Esophagus muscularis mucosa (tissue), 4 donors: ENCODE measurements around the gene OXT. TPM values are rescaled to one million over a fixed set of nuclear protein-coding genes. Genes with fewer than 3 reads are reported as not detected.
"Not testable (repeated sequence)": the region's sequence is repeated elsewhere in the genome, so short reads cannot be mapped to it uniquely, and the experiment has no call there.

Experiments used
- DNase-seq: peaks from one replicate; pipeline ENCODE4 v3.0.0-alpha.2; 2017; ENCODE audit errors: extremely low spot score
- H3K27ac ChIP-seq, 4 donors: fragments of 200-600 bp; sonication (generic); replicated peaks in 1 of 4; 1 replicate in 3 of 4; 2 replicates in 1 of 4; pipeline ENCODE4 v1.5.1; 2016 to 2019; ENCODE audit warnings: mild to moderate bottlenecking in 1 of 4
- H3K27me3 ChIP-seq, 4 donors: fragments of 200-600 bp; sonication (generic); one replicate each; pipeline versions ENCODE4 v1.5.1 to v1.6.0; 2016 to 2019
- H3K36me3 ChIP-seq, 4 donors: fragments of 200-600 bp; sonication (generic); one replicate each; pipeline ENCODE4 v1.5.1; 2016 to 2019
- H3K4me1 ChIP-seq, 4 donors: fragments of 200-600 bp; sonication (generic); one replicate each; pipeline ENCODE4 v1.5.1; 2016 to 2019
- H3K4me3 ChIP-seq, 4 donors: fragments of 200-600 bp; sonication (generic); 1 replicate in 2 of 4; 2 replicates in 2 of 4; pipeline ENCODE4 v1.5.1; 2016 to 2019; ENCODE audit warnings: mild to moderate bottlenecking in 4 of 4, moderate library complexity in 1 of 4
- H3K9me3 ChIP-seq, 4 donors: fragments of 200-600 bp; sonication (generic); 1 replicate in 3 of 4; 2 replicates in 1 of 4; pipeline ENCODE4 v1.5.1; 2016 to 2019
- EP300 ChIP-seq: sonication (generic); formaldehyde crosslinking; IDR thresholded peaks from one replicate; pipeline ENCODE4 v1.6.1; 2017; ENCODE audit warnings: antibody characterized with exemption
- POLR2A ChIP-seq: fragments of 450-650 bp; IDR thresholded peaks from one replicate; pipeline ENCODE4 v1.6.1; 2017; ENCODE audit warnings: antibody characterized with exemption, moderate library complexity, mild to moderate bottlenecking, low read depth
- POLR2AphosphoS5 ChIP-seq, 2 donors: sonication (generic); formaldehyde crosslinking; IDR thresholded peaks; one replicate each; pipeline ENCODE4 v1.6.1; 2017; ENCODE audit warnings: antibody characterized with exemption in 2 of 2
- WGBS: methylation state at CpG from one replicate; pipeline ENCODE4 v1.1.5; 2018; 5-methylcytosine and 5-hydroxymethylcytosine counted together
- intact Hi-C: fragments of 100-400 bp; cut with DNase I; formaldehyde crosslinking; loops from one replicate; pipeline ENCODE4 v1.15.1; 2023
- total RNA-seq, 4 donors: library from RNA; depleted of rRNA; stranded (reverse); fragments of >200 nt; gene quantifications; one replicate each; pipeline versions ENCODE4 v1.1.0 to v1.2.1, GENCODE V29; 2016
- TF ChIP-seq, protein P1 (sequence below), 3 experiments: fragments of 200-600 bp in 2 of 3; fragments of 450-650 bp in 1 of 3; sonication (generic) in 2 of 3; IDR thresholded peaks; one replicate each; pipeline ENCODE4 v1.5.1; 2017 to 2019; ENCODE audit warnings: antibody characterized with exemption in 3 of 3, mild to moderate bottlenecking in 2 of 3, moderate library complexity in 1 of 3

OXT gene
- total RNA-seq, 4 donors from 2014 or later: not detected

DNA sequence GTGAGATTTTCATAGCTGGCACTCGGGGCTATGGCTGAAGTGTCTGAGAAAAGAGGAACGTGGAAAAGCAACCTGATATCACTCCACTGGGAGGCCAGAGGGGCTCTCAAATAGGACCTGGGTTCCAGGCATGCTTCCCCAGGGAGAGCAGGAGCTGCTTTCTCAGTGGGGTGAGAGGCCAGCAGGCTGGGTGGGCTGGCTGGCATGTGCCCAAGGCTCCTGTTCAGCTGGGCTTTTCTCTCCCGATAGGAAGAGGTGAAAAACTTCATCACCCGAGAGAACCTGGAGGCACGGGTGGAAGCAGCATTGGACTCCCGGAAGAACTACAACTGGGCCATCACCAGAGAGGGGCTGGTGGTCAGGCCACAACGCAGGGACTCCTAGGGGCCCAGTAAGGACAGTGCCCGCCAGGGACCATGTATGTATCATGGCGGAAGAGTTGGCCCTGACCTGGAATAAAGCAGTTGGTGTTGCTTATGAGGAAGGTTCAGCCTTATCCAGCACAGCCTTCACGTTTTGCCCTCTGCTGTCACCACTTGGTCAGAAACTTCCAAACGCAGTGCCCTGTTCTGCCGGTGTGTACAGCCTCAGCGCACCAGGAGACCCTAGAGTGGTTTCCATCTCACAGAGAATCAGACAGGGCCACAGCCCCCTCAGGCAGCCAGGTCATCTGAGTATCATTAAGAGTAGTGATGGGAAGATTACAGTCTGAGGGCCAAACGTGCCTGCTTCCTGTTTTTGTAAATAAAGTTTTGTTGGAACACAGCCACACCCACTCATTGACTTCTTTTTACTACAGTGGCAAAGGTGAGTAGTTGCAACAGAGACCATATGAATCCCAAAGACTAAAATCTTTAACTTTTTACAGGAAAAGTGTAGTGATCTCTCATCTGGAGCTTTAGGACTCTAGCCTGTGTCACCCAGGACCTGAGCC, 23.7 kb upstream of the OXT start:
- WGBS: 78% methylated on average over 13 of the region's 14 CpGs
- Histone ChIP-seq H3K27ac (no peak overlapping the region), H3K4me1 (peaks cover 20 to 33% (median 29%) of the 10 kb centered on the region in 4 donors), H3K9me3 (no peaks in the 10 kb centered on the region), H3K27me3 (no peaks in the 10 kb centered on the region), H3K4me3 (peak overlapping the region in 2 of 4 donors; percentile 95 to 99), H3K36me3 (peaks cover 10 to 29% (median 24%) of the 10 kb centered on the region in 4 donors)
- TF ChIP-seq POLR2A (no peak), POLR2AphosphoS5 (IDR thresholded peaks at IDR 0.05) (no peak), EP300 (no peak)
- TF ChIP-seq, protein P1, sequence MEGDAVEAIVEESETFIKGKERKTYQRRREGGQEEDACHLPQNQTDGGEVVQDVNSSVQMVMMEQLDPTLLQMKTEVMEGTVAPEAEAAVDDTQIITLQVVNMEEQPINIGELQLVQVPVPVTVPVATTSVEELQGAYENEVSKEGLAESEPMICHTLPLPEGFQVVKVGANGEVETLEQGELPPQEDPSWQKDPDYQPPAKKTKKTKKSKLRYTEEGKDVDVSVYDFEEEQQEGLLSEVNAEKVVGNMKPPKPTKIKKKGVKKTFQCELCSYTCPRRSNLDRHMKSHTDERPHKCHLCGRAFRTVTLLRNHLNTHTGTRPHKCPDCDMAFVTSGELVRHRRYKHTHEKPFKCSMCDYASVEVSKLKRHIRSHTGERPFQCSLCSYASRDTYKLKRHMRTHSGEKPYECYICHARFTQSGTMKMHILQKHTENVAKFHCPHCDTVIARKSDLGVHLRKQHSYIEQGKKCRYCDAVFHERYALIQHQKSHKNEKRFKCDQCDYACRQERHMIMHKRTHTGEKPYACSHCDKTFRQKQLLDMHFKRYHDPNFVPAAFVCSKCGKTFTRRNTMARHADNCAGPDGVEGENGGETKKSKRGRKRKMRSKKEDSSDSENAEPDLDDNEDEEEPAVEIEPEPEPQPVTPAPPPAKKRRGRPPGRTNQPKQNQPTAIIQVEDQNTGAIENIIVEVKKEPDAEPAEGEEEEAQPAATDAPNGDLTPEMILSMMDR (IDR thresholded peaks at IDR 0.05): no peak
- intact Hi-C loops: no loop called here
- DNase-seq: no peak

DNA sequence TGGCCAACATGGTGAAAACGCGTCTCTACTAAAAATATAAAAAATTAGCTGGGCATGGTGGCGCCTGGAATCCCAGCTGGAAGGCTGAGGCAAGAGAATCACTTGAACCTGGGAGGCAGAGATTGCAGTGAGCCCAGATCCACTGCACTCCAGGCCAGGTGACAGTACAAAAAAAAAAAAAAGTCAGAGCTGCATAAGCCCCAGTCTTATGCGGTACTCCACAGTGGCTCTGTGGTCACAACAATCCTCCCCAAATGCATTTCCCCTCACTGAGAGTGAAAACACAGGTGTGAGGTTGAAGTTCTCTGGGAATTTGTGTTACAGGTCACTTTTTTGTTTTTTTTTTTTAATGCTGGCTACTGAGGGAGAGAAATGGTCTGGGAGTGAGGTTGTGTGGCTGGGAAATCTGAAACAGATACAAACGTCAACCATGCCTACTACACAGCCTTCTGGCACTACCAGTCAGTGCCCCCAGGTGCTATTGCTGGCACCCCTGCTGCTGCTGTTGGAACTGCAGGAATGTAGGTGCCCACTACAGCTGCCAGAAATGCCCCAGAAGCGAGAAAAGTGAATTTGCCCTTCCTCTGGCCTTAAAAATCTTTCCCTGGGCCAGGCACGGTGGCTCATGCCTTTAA, 19.9 kb upstream of the OXT start:
- WGBS: 76% methylated on average over 7 of the region's 7 CpGs

DNA sequence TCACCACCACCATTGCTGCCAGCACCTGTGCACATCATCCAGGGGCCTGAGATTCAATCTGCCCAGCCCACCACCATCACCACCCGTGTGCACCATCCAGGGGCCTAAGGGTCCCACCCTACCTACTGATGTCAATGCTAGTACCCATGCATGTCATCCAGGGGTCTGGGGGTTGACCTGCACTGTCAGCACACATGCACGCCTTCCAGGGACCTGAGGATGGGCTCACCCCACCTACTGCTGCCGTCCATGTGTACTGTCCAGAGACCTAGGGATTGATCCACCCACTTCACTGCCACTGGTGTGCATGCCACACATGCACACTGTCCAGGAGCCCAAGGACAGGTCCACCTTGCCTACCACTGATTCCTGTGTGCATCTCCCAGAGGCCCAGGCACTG, 11.9 kb upstream of the OXT start:
- no peaks in the 10 kb centered on the region for H3K36me3 ChIP-seq
- no peak for DNase-seq
- no peaks in the 10 kb centered on the region for H3K27me3 ChIP-seq
- no peak overlapping the region for H3K4me3 ChIP-seq
- TF ChIP-seq POLR2AphosphoS5 (IDR thresholded peaks at IDR 0.05): no peak
- TF ChIP-seq EP300: no peak
- no peak for TF ChIP-seq POLR2A
- TF ChIP-seq, protein P1 (IDR thresholded peaks at IDR 0.05): no peak
- no peaks in the 10 kb centered on the region for H3K4me1 ChIP-seq
- 100% methylated on average over 2 of the region's 3 CpGs for WGBS
- H3K27ac ChIP-seq: no peak overlapping the region
- H3K9me3 ChIP-seq: no peaks in the 10 kb centered on the region
- intact Hi-C loops: no loop called here

More for the DNA sequence above, 19.9 kb upstream of the OXT start:
- Histone ChIP-seq H3K36me3 (peaks cover 10 to 29% (median 24%) of the 10 kb centered on the region in 4 donors), H3K27ac (no peak overlapping the region), H3K4me3 (no peak overlapping the region), H3K9me3 (no peaks in the 10 kb centered on the region), H3K27me3 (no peaks in the 10 kb centered on the region), H3K4me1 (peaks cover 12 to 17% (median 14%) of the 10 kb centered on the region in 4 donors)
- no peak for DNase-seq
- intact Hi-C loops: no loop called here
- TF ChIP-seq, protein P1 (IDR thresholded peaks at IDR 0.05): peak in 1 of 3 experiments; percentile 3
- no peak for TF ChIP-seq POLR2AphosphoS5 (IDR thresholded peaks at IDR 0.05)

DNA sequence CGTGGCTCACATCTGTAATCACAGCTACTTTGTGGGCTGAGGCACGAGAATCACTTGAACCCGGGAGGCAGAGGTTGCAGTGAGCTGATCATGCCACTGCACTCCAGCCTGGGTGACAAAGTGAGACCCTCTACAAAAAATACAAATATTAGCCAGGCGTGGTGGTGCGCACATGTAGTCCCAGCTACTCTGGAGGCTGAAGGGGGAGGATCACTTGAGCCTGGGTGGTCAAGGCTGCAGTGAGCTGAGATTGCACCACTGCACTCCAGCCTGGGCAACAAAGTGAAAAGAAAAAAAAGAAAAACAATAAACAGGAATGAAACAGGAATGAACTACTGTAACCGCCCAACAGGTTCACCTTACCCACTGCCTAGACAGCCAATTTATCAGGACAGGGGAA, 7.3 kb upstream of the OXT start:
- 97% methylated on average over 6 of the region's 6 CpGs for WGBS
- H3K4me1 ChIP-seq, DNase-seq, H3K27me3 ChIP-seq, intact Hi-C loops, H3K27ac ChIP-seq, H3K9me3 ChIP-seq, H3K4me3 ChIP-seq, H3K36me3 ChIP-seq: not testable (repeated sequence)

DNA sequence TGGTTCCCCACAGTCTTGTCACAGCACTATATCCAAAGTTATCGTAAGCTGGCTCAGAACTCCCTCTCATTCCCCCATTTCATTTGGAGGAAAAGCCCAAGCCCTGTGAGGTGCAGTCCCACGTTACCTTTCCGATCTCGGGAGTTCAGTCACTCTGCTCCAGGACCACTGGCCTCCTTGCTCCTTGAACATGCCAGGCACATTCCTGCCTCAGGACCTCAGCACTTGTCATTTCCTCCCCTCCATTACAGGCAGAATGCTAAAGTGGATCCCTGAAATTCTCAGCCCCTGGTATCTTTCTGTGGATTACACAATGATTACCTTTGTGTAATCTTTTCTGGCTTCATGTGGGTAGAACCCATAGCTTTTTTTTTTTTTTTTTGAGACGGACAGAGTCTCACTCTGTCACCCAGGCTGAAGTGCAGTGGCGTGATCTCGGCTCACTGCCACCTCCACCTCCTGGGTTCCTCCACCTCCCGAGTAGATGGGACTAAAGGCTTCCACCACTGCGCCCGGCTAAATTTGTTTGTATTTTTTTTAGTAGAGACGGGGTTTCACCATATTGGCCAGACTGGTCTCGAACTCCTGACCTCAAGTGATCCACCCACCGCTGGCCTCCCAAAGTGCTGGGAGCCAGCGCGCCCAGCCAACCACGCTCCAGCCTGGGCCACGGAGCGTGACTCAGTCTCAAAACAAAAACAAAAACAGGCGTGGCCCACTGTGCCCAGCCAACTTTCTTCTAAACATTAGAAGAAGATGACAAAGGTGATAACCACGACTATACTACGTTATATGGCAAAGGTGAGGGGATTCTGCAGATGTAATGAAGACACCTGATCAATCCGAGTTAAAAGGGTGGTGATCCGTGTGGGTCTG, 4.0 kb upstream of the OXT start:
- intact Hi-C loops: no loop called here
- WGBS: 88% methylated on average over 22 of the region's 23 CpGs
- Histone ChIP-seq H3K36me3 (no peaks in the 10 kb centered on the region), H3K27me3 (peaks cover 0 to 29% (median 13%) of the 10 kb centered on the region in 4 donors), H3K27ac (no peak overlapping the region), H3K9me3 (no peaks in the 10 kb centered on the region), H3K4me3 (no peak overlapping the region), H3K4me1 (peaks cover 7 to 12% (median 11%) of the 10 kb centered on the region in 4 donors)
- TF ChIP-seq POLR2AphosphoS5 (IDR thresholded peaks at IDR 0.05) (no peak), POLR2A (no peak), EP300 (no peak)
- TF ChIP-seq, protein P1 (IDR thresholded peaks at IDR 0.05): no peak
- DNase-seq: no peak
